GM15510 (cell line): ENCODE measurements around the gene TCEA2.

ENCODE experiments used
- POLR2A ChIP-seq: IDR thresholded peaks from 3 replicates; pipeline ENCODE4 v1.6.1; 2011; ENCODE audit warnings: borderline replicate concordance; ENCODE audit not compliant: insufficient read length; ENCODE audit errors: extremely low read depth

The TCEA2 gene

GRCh38 chr20:64062596-64063388, at the start of gene TCEA2:
Gene TCEA2 (plus strand): TSS chr20:64063198. CDS start chr20:64063313, 115 bp downstream.
- TF ChIP-seq POLR2A, result peak; percentile 82

GRCh38 chr20:64015635-64016034, 47.4 kb upstream of the TCEA2 start:
- no peak for TF ChIP-seq POLR2A

- TF ChIP-seq POLR2A, result no peak
Measured at GRCh38 chr20:64021124-64021975, 41.6 kb upstream of the TCEA2 start.

GRCh38 chr20:64022671-64023360, 40.2 kb upstream of the TCEA2 start:
- no peak for TF ChIP-seq POLR2A

- TF ChIP-seq POLR2A, result no peak
Measured at GRCh38 chr20:64023361-64024140, 39.4 kb upstream of the TCEA2 start.

GRCh38 chr20:64024141-64024990, 38.6 kb upstream of the TCEA2 start:
- no peak for TF ChIP-seq POLR2A

GRCh38 chr20:64025101-64025825, 37.7 kb upstream of the TCEA2 start:
- TF ChIP-seq POLR2A, result no peak

GRCh38 chr20:64025826-64026412, 37.1 kb upstream of the TCEA2 start:
- TF ChIP-seq POLR2A, result no peak

GRCh38 chr20:64027981-64028685, 34.9 kb upstream of the TCEA2 start:
- TF ChIP-seq POLR2A, result no peak

- no peak for TF ChIP-seq POLR2A
Measured at GRCh38 chr20:64029293-64030117, 33.5 kb upstream of the TCEA2 start.
